Dermis blood vessel endothelial cell (primary cell): ENCODE data around the gene S100A7. TPM values are rescaled to one million over a fixed set of nuclear protein-coding genes. Genes with fewer than 3 reads are reported as not detected.

Experiments used
- DNase-seq: peaks from one replicate; pipeline ENCODE4 v3.0.0; 2010
- total RNA-seq: library from RNA; depleted of rRNA; stranded (reverse); fragments of >200 nt; gene quantifications from 2 replicates; pipeline ENCODE4 v1.2.3, GENCODE V29; 2014

Gene S100A7
- not detected in 2 replicates for total RNA-seq

DNA sequence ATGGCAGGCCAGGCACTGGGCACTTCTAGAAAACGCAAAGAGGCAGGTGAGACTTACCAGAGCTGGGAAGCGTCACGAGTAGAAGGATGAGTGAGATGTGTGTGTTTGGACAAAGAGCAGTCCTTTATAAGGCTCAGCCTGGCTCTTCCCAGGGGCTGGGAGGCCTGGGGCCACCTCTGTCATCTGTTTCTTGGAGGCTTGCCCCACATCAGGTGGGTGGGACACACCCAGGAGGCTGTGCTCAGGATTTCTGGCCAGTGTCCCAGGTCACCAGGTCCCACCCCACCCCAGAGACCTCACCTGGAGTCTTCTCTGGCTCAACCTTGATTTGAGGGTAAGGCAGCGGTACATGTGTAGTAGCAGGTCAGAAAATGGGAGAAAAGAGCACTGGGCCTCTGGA, at the start of gene S100A7:
Gene S100A7, minus strand, starts transcription at position 101 of the 400 bp plus-strand sequence. CDS start 1,638 bp downstream, outside the sequence.
- DNase-seq, result no peak

DNA sequence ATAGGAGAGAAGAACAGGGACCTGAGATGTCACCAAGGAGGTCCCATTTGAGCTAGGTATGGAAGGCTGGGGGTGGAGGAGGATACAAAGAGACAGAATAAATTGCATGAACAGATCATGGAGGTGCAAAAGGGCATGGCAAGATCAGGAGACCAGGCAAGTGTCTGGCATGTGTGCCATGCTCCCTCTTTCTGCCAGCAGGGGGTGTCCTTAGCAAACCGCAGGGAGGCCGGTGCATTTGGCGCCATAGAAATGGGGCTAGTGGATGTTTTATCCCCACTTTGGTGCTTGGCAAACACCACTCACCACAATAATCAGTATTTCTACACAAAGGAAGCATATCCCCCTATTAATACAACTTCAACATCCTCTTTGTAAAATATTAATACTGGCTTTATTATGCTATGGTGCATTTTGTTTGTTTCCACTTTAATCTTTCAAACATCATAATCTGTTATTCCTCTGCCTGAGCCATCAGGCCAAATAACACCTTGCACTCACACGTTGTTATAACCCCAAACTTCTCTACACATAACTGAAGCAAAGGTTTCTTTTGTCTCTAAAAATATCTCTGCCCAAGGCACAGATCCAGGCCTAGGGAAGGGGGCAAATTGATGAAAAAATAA, 49.4 kb upstream of the S100A7 start:
- DNase-seq, result peak; percentile 70

DNA sequence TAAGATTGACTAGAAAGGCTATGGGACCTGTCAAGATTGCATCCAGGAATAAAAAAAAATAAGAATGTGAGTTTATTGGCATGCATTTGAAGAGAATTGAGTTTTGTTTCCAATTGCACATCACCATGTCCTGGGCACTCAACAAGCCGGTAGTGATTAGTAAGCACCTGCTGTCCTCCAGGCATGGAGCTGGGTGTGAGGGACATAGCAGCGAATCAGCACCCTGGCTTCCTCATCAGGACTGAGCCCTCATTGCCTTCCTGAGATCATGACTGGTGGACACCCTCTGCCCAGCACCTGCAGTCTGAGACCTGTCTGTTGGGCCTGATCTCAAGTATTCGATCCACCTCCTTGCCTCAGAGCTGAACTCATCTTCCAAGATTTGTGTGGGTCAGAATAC, 48.6 kb upstream of the S100A7 start:
- no peak for DNase-seq

DNA sequence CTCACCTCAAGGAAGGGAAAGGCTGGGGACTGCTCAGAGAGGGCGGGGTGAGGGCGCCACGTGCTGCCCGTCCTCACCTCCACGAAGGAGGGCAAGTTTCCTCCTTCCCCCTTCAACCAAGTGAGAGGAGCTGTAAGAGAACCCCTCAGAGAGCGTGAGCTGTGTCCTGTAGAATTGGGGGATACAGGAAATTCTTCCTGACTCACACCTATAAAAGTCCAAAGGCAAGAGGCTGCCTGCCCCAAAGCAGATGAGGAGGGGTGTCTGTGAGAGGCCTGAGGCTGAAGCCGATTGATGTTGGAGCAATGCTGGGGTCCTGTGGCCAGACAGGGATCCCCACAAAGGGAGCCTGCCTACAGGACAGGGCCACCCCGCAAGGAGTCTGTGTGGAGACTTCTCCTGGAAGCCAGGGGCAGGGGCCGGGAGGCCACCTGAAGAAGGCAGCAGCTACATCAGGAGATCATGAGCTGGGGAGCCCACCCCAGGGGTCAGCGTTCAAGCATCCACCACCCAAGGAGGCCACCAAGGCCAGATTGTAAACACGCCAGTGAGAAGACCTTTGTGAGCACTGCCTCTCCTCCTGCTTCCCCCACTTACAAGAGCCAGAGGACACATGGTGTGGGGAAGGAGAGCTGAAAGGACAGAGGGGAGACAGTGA, 47.6 kb upstream of the S100A7 start:
- no peak for DNase-seq

DNA sequence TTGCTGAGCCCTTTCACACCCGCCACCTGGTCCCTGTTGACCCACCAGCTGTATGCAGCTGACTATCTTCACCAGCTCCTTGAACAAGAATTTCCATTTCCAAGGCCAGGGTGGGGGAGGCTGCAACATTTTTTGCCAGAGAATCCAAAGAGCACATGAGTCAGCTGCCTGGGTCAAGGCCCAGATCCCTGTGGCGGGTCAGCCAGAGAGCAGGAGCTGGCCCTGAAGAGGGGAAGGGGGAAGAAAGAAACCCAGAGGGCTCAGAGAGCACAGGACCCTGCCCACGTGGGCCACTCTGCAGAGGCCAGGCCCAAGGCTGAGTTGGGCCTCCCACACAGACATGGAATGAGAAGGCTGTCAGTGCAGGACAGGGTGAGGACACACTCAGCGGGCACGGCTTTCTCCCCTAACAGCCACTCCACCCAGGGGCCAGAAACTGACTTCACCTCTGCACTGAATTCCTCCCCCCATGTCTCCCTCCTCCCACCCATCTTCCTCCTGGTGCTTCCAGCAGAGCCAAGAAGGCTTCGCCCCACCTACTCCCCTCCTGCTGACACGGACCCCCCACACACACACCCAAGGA, 46.5 kb upstream of the S100A7 start:
- no peak for DNase-seq

DNA sequence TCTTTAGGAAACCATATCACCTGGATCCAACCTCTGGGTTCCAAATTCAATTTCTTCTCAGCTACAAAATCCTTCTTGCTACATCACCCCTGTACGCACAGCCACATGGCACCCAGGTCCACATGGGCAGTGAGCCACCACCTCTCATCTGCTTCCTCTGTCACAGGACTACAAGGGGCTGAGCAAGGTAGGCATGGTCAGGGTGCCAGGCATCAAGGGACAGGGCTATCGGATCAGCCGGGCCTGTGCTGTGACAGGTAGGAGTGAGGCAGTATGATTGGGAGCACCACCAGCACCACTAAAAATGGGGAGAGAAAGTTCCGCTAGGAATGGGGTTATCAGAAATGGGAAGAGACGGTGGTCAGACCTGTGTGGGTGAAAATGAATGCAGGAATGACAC, 45.9 kb upstream of the S100A7 start:
- no peak for DNase-seq

DNA sequence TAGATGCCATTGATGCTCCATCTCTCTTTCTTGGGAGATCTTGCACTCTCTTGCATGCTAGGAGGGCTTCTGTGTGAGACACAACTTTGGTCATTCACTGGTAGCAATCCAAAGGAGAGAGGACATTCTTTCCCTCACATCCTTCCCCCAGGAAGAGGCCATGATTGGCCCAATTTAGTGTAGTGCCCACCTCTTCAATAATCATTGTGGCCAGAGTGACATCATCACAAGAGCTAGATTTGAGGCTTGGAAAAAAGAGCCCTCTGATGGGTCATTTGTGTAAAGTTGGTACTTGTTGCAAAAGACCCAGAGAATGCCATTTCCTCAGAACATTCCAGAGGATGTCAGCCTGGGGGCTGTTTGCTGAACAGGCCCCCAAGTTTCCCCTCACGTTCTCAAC, 45.1 kb upstream of the S100A7 start:
- DNase-seq, result no peak

DNA sequence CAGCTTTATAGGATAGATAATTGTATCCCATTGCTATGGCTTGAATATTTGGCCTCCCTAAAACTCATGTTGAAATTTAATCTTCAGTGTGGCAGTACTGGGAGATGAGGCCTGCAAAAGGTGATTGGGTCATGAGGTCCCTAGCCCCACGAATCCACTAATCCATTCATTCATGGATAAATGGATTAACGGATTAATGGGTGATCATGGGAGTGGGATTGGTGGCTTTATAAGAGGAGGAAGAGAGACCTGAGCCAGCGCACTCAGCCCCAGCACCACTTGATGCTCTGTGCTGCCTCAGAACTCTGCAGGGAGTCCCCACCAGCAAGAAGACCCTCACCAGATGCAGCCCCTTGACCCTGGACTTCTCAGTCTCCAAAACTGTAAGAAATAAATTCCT, 43.3 kb upstream of the S100A7 start:
- DNase-seq, result no peak

DNA sequence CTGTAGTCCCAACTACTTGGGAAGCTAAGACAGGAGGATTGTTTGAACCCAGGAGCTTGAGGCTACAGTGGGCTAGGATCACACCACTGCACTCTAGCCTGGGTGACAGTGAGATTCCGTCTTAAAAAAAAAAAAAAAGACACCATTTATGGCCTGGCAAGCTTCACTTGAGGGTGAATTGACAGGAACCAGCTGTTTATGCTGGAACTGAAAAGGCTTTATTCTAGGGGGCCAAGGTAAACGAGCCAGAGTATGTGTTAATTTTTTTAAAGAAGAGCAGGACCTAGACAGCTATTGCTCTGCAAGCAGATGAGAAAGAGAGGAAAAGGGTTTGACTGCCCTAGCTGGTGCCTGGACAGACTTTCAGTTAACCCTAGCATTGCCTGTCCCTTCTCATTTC, 38.3 kb upstream of the S100A7 start:
- no peak for DNase-seq

DNA sequence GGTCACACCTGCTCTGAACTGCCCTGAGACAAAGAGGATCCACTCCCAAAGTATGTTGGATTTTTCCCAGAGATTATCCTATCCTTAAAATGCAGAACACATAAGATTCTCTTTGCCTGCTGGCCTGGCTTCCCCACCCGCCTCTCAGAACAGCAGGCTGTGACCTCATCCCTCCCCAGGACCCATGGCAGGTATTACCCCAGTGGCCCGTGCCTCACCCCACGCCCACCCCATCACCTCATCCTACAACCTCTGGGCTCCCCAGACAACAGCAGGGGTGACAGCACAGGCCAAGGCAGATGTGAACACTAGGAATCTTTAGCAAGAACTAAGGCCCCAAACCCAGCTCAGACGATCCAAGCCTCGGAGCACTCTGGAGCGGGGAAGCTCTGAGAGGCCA, 35.1 kb upstream of the S100A7 start:
- no peak for DNase-seq

DNA sequence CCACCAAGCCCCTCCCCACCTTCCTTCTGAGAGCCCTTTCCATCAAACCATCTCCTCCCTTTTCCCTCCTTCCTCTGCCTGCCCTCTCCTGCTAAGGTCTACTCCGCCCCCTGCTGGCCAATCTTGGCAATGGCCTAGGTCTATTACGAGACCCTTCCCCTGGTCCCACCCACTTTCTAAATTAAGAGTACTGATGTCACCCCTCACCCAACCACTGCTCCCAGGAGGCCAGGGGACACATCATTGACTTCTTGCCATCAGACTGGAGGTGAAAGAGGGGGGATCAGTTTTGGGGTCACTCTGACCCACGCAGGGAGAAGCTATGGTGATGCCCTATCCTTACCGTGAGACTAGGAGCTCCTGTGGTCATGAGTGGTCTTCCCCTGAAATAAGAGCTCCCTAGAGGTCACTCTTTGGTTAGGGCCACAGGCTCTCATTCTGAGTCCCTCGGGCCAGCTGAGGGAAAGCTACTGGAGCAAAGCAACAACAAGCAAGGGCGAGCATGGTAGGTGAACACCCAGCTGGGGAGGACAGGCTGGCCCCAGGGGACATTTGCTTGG, 34.6 kb upstream of the S100A7 start:
- DNase-seq, result peak; percentile 76

DNA sequence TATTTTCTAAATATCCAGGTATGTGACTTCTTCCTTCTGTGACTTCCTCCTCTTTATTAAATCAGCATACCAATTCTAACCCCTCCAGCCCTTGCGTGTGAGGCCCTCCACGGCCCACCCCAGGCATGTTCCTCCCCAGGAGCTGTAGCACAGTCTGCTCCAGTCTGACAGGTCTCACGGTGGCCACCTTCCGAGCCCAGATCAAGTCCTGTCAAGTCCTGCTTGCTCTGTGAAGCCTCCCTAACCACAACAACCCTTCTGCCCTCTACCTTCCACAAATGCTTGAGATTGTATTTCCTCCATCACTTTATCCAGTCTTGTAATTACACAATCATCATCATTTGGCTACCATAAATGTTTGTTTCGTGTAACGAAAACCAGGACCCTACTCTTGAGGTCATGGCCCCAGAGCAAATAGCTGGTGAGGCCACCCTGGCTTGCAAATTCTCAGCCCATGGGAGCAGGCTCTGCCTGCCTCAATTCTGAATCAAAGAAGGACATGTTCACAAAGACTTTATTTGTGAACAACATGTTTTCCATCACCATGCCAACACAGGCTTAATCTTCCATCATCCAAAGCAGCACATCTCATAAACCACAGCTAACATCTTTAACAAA, 33.0 kb upstream of the S100A7 start:
- DNase-seq, result no peak

DNA sequence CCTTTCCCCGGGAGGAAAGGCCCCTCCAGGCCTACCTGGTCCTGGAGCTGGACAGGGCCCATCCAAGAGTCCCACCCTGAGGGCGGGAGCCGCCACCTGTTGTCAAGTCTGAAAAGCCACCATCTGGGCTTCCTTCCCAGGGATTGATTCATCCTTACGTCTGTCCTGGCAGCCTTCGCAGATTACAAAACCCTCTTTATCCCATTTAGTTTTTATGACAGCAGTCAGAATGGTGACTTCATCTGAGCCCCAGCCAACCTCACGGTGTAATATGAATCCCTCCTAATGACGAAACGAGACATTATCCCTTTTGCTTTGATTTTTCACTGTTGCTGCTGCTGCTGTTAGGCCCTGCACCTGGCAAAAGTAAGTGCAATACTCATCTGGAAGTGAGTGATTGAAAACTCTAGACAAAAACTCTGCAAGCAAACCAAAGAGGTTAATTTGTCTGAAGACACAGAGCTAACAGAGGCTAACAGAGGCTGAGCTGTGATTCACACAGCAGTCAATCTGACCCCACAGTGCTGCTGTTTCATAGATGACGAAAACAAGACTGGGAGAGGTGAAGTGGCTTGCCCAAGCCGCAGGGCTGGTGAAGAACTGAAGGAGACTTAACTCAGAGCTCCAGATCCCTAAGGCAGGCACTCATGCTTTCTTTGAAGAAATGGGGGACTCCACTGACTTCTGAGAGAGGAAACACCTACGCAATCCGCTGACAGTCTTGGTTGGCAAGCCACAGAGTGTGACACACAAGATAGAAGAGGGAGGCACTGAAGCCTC, 30.0 kb upstream of the S100A7 start:
- no peak for DNase-seq

DNA sequence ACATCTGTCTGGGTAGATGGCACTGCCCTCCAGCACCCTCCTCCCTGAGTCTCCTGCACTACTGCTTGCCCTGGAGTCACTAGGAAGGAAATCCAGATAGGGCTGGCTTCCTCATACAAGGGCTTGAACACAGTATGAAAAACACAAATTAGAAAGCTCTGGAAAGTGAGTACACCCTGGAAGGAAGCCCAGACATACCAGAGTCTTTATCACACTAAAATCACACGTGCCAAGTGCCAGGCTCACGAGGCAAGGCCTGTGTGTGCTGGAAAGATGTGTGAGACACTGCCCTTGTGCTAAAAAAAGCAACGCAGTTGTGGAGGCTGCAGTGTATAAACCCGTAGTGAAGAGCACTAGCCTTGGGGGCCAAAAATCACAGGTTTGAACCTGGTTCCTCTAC, 28.3 kb upstream of the S100A7 start:
- DNase-seq, result no peak

DNA sequence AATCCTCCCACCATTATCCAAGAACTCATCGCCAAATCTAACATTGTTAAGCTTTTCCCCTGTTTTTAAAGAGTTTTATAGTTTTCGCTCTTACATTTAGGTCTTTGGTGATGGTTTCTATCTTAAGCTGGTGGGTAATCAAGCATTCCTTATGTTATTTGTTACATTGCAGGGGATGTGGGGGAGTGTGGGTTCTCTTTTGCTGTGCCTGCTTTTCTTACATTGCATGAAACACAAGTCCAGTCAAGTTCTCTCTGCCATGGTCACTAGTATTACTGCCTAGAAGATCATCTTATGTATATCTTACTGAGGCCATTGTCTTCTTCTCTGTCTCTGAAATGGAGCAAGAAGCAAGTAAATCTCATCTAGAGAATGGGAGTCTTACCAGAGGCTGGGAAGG, 27.3 kb upstream of the S100A7 start:
- no peak for DNase-seq

DNA sequence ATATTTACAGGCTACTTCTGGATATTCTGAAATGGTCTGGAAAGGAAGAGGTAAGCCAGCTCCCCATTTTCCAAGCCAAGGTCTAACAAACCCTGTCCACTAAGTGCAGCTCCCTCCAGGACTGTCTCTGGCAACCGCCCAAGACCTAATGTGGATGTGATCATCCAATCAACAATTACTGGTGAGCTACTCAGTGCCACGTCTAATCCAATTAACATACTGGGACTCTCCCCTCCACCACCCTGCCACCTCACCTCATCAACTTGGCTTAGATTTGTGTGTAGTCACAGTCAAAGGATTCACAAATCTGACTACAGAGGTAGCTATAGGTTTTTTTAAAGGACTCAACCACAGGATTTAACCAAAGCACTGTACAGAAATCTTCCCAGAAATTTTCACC, 25.4 kb upstream of the S100A7 start:
- no peak for DNase-seq

DNA sequence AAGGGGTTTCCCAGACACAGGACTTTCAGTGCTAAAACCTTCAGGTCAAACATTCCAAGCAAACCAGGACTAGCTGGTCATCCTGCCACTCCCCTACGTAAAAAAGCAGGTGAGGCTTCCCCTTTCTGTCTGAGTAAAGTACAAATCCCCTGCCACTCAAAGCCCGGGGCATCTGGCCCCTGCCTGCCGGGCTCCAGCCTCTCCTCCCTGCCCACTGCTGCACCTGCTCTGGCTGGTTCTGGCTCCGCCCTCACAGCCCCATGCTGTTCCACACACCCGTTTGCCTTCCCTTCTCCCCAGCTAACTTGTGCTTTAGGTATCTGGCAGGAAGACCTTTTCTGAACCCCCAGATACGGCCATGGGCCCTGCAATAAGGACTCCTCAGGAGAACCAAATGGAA, 23.3 kb upstream of the S100A7 start:
- DNase-seq, result no peak

DNA sequence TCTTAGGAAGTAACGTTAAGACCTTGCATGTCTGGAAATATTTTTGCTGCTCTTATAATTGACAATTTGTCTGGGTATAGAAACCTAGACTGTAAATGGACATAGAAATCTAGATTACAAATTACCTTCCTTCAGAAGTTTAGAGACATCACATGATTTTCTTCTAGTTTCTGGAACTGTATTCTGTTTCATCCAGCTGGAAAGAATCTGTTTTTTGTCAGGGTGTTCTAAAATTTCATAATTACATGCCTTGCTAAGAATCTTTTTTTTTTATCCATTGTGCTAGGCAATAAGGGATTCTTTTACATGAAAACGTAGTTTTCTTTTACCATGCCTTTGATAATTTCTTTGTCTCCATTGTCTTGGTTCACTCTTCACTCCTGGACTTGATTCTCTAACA, 20.7 kb upstream of the S100A7 start:
- DNase-seq, result no peak

DNA sequence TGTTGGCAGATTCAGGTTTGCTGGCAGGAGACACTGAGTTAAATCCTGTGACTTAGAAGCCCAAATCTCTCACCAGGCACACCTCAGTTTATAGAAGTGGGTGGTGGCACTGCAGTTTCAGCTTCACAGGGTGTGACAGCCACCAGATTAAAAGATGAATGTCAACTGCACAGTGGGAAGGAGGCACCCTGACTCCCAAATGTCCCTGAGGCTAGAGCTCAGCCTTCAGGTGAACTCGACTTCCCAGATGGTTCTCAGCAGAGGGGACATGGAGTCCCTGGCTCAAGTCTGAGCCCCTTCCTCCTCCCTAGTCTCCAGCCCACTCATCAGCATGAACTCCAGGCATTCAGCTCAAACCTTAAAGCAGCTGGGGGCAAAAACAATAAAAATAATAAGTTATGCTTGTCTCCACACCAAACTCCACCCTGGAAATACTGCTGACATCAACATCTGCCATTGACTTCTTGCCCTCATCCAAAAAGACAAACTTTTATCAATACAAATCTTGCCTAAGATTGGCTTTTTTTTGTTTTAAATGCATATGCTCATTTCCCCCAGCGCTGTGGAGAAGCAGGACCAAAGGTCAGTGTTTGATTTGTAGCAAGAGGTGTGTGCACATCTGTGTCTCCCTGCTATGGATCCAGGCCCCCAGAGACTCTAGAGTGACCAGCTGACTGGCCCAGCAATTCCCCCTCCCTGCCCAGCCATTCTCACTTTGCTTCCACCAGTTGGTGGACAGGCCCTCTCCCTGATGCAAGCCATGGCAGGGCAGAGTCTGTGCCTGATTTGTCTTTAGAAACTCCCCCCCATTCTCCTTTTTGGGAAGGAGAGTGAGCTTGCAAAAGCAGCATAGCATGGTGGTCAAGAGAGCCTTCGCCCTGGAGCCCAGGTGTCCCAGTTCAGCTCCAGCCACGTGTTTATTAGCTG, 18.5 kb upstream of the S100A7 start:
- no peak for DNase-seq

DNA sequence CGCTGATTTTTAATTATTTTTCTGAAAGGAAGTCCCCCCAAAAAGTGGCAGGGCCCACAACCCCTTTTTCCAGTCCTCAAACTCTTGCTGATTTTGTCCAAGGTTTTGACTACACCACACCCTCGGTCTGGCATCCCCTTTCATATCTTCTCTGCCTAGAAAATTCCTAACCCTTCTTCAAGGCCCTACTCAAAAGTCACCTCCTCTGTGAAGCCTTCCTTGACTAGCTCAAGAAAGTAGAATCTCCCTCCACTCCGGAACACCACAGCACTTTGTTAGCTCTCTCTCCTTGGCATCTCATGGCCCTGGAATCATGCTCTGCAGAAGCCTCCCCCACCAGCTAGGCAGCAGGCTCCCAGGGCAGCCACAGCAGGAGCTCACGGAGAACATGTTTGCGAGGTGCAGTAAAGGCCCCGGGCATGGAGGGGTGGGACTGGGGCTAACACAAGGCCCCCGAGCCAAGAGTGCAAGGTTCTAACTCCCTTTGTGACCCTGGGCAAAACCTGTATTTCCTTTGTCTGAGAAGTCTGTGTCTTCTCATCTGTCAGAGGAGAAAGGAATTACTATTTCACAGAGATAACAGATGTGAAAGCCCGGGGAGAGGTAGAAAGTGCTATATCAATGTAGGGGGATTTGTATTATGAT, 17.7 kb upstream of the S100A7 start:
- DNase-seq, result no peak

DNA sequence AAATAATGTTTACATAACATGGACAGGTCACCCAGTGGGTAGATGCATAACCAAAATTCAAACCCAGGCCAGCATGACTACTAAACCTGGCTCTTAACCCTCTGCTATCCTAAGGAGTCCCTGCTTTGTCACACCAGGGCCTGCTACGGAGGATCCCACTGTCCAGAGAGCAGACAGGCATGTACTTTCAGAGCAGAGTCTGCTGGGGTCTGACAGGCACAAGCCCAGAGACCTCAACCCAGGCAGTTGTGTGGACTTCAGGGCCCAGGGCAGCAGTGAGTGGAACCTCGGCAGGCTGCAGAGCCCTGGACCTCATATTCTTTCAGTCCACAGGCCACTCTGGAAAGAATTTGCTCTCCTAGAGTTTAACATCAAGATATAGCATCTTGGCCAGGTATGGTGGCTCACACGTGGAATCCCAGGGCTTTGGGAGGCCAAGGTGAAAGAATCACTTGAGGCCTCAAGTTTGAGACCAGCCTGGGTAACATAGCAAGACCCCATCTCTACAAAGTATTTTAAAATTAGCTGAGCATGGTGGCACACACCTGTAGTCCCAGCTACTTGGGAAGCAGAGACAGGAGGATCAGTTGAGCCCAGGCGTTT, 16.1 kb upstream of the S100A7 start:
- no peak for DNase-seq
